ENCODE data around the gene OCA2.
"Not testable (repeated sequence)": the region's sequence is repeated elsewhere in the genome, so short reads cannot be mapped to it uniquely, and the experiment has no call there.

OCA2 gene

GRCh38 chr15:27757052-27757451 lies 342.1 kb downstream of the OCA2 start:
- no peak for DNase-seq

- no peak for DNase-seq
Measured at GRCh38 chr15:27752691-27753090, 346.4 kb downstream of the OCA2 start.

- no peak for DNase-seq
Measured at GRCh38 chr15:27747997-27748396, 351.1 kb downstream of the OCA2 start.

GRCh38 chr15:27746401-27746955 lies 352.6 kb downstream of the OCA2 start:
- no peak for DNase-seq

GRCh38 chr15:27744641-27745040 lies 354.5 kb downstream of the OCA2 start:
- no peak for DNase-seq

GRCh38 chr15:27743638-27744037 lies 355.5 kb downstream of the OCA2 start:
- DNase-seq: no peak

GRCh38 chr15:27742751-27743477 lies 356.2 kb downstream of the OCA2 start:
- DNase-seq: peak; percentile 47

- no peak for DNase-seq
Measured at GRCh38 chr15:27741226-27741860, 357.8 kb downstream of the OCA2 start.

- no peak for DNase-seq
Measured at GRCh38 chr15:27734785-27735495, 364.2 kb downstream of the OCA2 start.

GRCh38 chr15:27731776-27732175 lies 367.3 kb downstream of the OCA2 start:
- peak; percentile 61 for DNase-seq

GRCh38 chr15:27730868-27731267 lies 368.2 kb downstream of the OCA2 start:
- no peak for DNase-seq

DNA sequence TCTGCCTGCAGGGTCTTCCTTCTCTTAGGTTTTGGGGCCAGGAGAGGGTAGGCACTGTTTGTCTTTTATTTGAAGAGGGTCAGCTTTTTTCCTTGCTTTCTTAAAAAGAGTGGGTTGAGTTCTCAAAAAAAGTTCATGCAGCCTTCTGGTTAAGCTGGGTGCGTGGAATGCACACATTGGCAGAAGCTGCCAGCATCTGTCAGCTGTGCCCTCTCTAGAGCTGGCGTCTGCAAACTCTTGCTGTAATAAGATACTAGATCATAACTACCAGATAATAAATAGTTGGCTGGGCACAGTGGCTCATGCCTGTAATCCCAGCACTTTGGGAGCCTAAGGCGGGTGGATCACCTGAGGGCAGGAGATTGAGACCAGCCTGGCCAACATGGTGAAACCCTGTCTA lies 373.4 kb downstream of the OCA2 start:
- DNase-seq: peak; percentile 41

GRCh38 chr15:27723821-27724220 lies 375.3 kb downstream of the OCA2 start:
- peak; percentile 76 for DNase-seq

- DNase-seq: no peak
Measured at GRCh38 chr15:27722102-27722501, 377.0 kb downstream of the OCA2 start.

DNA sequence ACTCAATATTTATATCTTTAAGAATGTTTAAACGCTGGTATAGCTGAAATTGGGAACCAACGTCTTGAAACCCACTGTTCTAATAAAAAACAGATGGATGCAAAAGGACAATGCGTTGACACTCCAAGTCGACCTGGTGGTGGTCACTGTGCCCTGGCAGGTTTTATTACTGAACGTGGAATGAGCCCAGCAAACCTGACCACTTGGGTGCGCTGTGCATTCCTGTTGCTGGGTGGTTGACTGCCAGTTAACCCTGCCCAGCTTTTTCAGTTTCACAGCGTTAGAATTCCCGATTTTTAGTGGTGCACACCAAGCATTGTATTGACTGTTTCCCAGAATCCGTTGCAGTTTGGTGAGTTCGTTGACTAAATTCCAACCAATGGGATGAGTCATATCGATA lies 384.4 kb downstream of the OCA2 start:
- no peak for DNase-seq

DNA sequence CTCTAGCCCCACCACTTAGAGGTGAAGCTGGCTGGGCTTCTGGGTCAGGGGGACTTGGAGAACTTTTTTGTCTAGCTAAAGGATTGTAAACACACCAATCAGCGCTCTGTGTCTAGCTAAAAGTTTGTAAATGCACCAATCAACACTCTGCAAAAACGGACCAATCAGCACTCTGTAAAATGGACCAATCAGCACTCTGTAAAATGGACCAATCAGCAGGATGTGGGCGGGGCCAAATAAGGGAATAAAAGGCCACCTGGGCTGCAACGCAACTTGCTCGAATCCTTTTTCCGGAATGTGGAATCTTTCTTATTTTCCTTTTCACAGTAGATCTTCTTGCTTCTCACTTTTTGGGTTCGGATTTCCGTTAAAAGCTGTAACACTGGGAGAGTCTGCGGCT lies 385.3 kb downstream of the OCA2 start:
- not testable (repeated sequence) for DNase-seq

GRCh38 chr15:27707257-27707656 lies 391.9 kb downstream of the OCA2 start:
- peak; percentile 70 for DNase-seq

- DNase-seq: no peak
Measured at GRCh38 chr15:27706300-27706699, 392.8 kb downstream of the OCA2 start.

GRCh38 chr15:27705056-27705455 lies 394.1 kb downstream of the OCA2 start:
- DNase-seq: peak; percentile 4

Measured in NCI-H1092 treated with DMSO at 0.1 percent for 48 hours (cell line).